ENCODE data around the gene EP400.

Gene EP400

GRCh38 chr12:131927110-131928079 lies 22.3 kb upstream of the EP400 start:
- DNase-seq, result no peak

- DNase-seq, result peak; percentile 42
Measured at GRCh38 chr12:131928080-131928710, 21.5 kb upstream of the EP400 start.

- peak; percentile 96 for DNase-seq
Measured at GRCh38 chr12:131928711-131929580, 20.8 kb upstream of the EP400 start, which contains the start of gene PUS1. Gene PUS1 (plus strand): TSS chr12:131929276. CDS start chr12:131929723, 447 bp downstream.

- DNase-seq, result no peak
Measured at GRCh38 chr12:131929581-131930456, 19.9 kb upstream of the EP400 start.

GRCh38 chr12:131930510-131930909 lies 19.2 kb upstream of the EP400 start:
- DNase-seq, result no peak

GRCh38 chr12:131933387-131933786 lies 16.4 kb upstream of the EP400 start:
- no peak for DNase-seq

- DNase-seq, result no peak
Measured at GRCh38 chr12:131934535-131934934, 15.2 kb upstream of the EP400 start.

- no peak for DNase-seq
Measured at GRCh38 chr12:131938082-131938481, 11.7 kb upstream of the EP400 start.

GRCh38 chr12:131939007-131939406 lies 10.7 kb upstream of the EP400 start:
- no peak for DNase-seq

- no peak for DNase-seq
Measured at GRCh38 chr12:131940141-131940547, 9.6 kb upstream of the EP400 start.

GRCh38 chr12:131941116-131941986 lies 8.4 kb upstream of the EP400 start:
- no peak for DNase-seq

- no peak for DNase-seq
Measured at GRCh38 chr12:131941987-131942341, 7.8 kb upstream of the EP400 start.

GRCh38 chr12:131942671-131943070 lies 7.1 kb upstream of the EP400 start:
- no peak for DNase-seq

GRCh38 chr12:131943389-131943788 lies 6.4 kb upstream of the EP400 start:
- no peak for DNase-seq

- no peak for DNase-seq
Measured at GRCh38 chr12:131943876-131944275, 5.9 kb upstream of the EP400 start.

- no peak for DNase-seq
Measured at GRCh38 chr12:131944601-131945251, 5.0 kb upstream of the EP400 start.

- DNase-seq, result no peak
Measured at GRCh38 chr12:131946757-131947156, 3.0 kb upstream of the EP400 start.

GRCh38 chr12:131947482-131948027 lies 2.2 kb upstream of the EP400 start:
- no peak for DNase-seq

GRCh38 chr12:131948166-131948712 lies 1.5 kb upstream of the EP400 start:
- no peak for DNase-seq
